HK-2 (cell line): ENCODE results near the gene POTEH.
"Not testable (repeated sequence)": the region's sequence is repeated elsewhere in the genome, so short reads cannot be mapped to it uniquely, and the experiment has no call there.

Source experiments
- DNase-seq: peaks from one replicate; pipeline ENCODE4 v3.0.0-alpha.2; 2018; ENCODE audit not compliant: unreplicated experiment

Gene POTEH

GRCh38 chr22:15689749-15690125 lies at the start of gene POTEH:
Gene POTEH (plus strand): TSS chr22:15690026. CDS start chr22:15690078, 52 bp downstream.
- DNase-seq, result not testable (repeated sequence)

- not testable (repeated sequence) for DNase-seq
Measured at GRCh38 chr22:15642288-15642861, 47.5 kb upstream of the POTEH start.

GRCh38 chr22:15651954-15652353 lies 37.9 kb upstream of the POTEH start:
- not testable (repeated sequence) for DNase-seq

GRCh38 chr22:15652738-15653137 lies 37.1 kb upstream of the POTEH start:
- DNase-seq, result not testable (repeated sequence)

- not testable (repeated sequence) for DNase-seq
Measured at GRCh38 chr22:15653241-15653640, 36.6 kb upstream of the POTEH start.

- not testable (repeated sequence) for DNase-seq
Measured at GRCh38 chr22:15661102-15661501, 28.7 kb upstream of the POTEH start.

- not testable (repeated sequence) for DNase-seq
Measured at GRCh38 chr22:15664682-15665081, 25.1 kb upstream of the POTEH start.

GRCh38 chr22:15665478-15665877 lies 24.3 kb upstream of the POTEH start:
- not testable (repeated sequence) for DNase-seq

GRCh38 chr22:15669430-15669829 lies 20.4 kb upstream of the POTEH start:
- not testable (repeated sequence) for DNase-seq

GRCh38 chr22:15679702-15680101 lies 10.1 kb upstream of the POTEH start:
- not testable (repeated sequence) for DNase-seq

- DNase-seq, result not testable (repeated sequence)
Measured at GRCh38 chr22:15684115-15684514, 5.7 kb upstream of the POTEH start.

- DNase-seq, result not testable (repeated sequence)
Measured at GRCh38 chr22:15684695-15685094, 5.1 kb upstream of the POTEH start.

GRCh38 chr22:15685641-15686040 lies 4.2 kb upstream of the POTEH start:
- not testable (repeated sequence) for DNase-seq

- DNase-seq, result not testable (repeated sequence)
Measured at GRCh38 chr22:15687086-15687485, 2.7 kb upstream of the POTEH start.

GRCh38 chr22:15687676-15688075 lies 2.1 kb upstream of the POTEH start:
- not testable (repeated sequence) for DNase-seq

- not testable (repeated sequence) for DNase-seq
Measured at GRCh38 chr22:15688090-15688489, 1.7 kb upstream of the POTEH start.

- DNase-seq, result not testable (repeated sequence)
Measured at GRCh38 chr22:15689012-15689748, 646 bp upstream of the POTEH start.

GRCh38 chr22:15713600-15713999 lies 23.8 kb downstream of the POTEH start:
- not testable (repeated sequence) for DNase-seq

GRCh38 chr22:15714125-15714524 lies 24.3 kb downstream of the POTEH start:
- DNase-seq, result not testable (repeated sequence)

GRCh38 chr22:15721884-15722283 lies 32.1 kb downstream of the POTEH start:
- DNase-seq, result not testable (repeated sequence)

- not testable (repeated sequence) for DNase-seq
Measured at GRCh38 chr22:15729209-15729917, 39.5 kb downstream of the POTEH start.

GRCh38 chr22:15731023-15731422 lies 41.2 kb downstream of the POTEH start:
- DNase-seq, result not testable (repeated sequence)
